Central memory CD4-positive, alpha-beta T cell (primary cell): ENCODE results near the gene LRRK1.

ENCODE experiments used
- DNase-seq: peaks from one replicate; pipeline ENCODE4 v3.0.0; 2022

Gene LRRK1

GRCh38 chr15:101047301-101047781 lies 128.2 kb downstream of the LRRK1 start:
- DNase-seq, result no peak

GRCh38 chr15:101048176-101048575 lies 129.0 kb downstream of the LRRK1 start:
- DNase-seq, result no peak

- no peak for DNase-seq
Measured at GRCh38 chr15:101048581-101049030, 129.4 kb downstream of the LRRK1 start.

- no peak for DNase-seq
Measured at GRCh38 chr15:101049282-101049681, 130.1 kb downstream of the LRRK1 start.

GRCh38 chr15:101049856-101050622 lies 130.9 kb downstream of the LRRK1 start:
- no peak for DNase-seq

GRCh38 chr15:101050623-101051290 lies 131.6 kb downstream of the LRRK1 start:
- DNase-seq, result no peak

GRCh38 chr15:101051291-101052030 lies 132.3 kb downstream of the LRRK1 start:
- DNase-seq, result no peak

GRCh38 chr15:101052031-101052620 lies 133.0 kb downstream of the LRRK1 start:
- DNase-seq, result no peak

- no peak for DNase-seq
Measured at GRCh38 chr15:101052681-101053121, 133.5 kb downstream of the LRRK1 start.

- DNase-seq, result no peak
Measured at GRCh38 chr15:101053261-101053660, 134.1 kb downstream of the LRRK1 start.

GRCh38 chr15:101054116-101054515 lies 135.0 kb downstream of the LRRK1 start:
- no peak for DNase-seq

- no peak for DNase-seq
Measured at GRCh38 chr15:101054991-101055390, 135.8 kb downstream of the LRRK1 start.

GRCh38 chr15:101055411-101055810 lies 136.3 kb downstream of the LRRK1 start:
- DNase-seq, result no peak

GRCh38 chr15:101056366-101057334 lies 137.5 kb downstream of the LRRK1 start:
- no peak for DNase-seq

- DNase-seq, result no peak
Measured at GRCh38 chr15:101057841-101058407, 138.8 kb downstream of the LRRK1 start.

- DNase-seq, result no peak
Measured at GRCh38 chr15:101058735-101059134, 139.6 kb downstream of the LRRK1 start.

GRCh38 chr15:101059381-101060341 lies 140.5 kb downstream of the LRRK1 start:
- DNase-seq, result no peak

GRCh38 chr15:101060576-101061551 lies 141.7 kb downstream of the LRRK1 start:
- DNase-seq, result no peak

- DNase-seq, result no peak
Measured at GRCh38 chr15:101062063-101062462, 142.9 kb downstream of the LRRK1 start.
